ENCODE measurements around the gene PHF21B. TPM values are rescaled to one million over a fixed set of nuclear protein-coding genes. Genes with fewer than 3 reads are reported as not detected.

PHF21B gene
- total RNA-seq, 1 experiment from 2014 or later: 4.5 TPM

GRCh38 chr22:44971651-44972362 is 38.0 kb downstream of the PHF21B start:
- DNase-seq (ENCODE audit: low read depth, low spot score) (no peak), ATAC-seq (no peak)
- no peaks in the 10 kb centered on the region for H3K4me1 ChIP-seq (ENCODE audit: control insufficient read depth, insufficient read depth, low read length)
- intact Hi-C loops (cut with micrococcal nuclease; ENCODE audit: unreplicated experiment) (no loop called here), in situ Hi-C loops (cut with HindIII; ENCODE audit: low pct_unique_long_range_greater_than_20kb, low sequenced_read_pairs) (no loop called here)
- no TSS peak for BruUV-seq (replicated peaks)
- no peak overlapping the region for H3K27ac ChIP-seq (ENCODE audit: low read length)
- no peak overlapping the region for H3K4me3 ChIP-seq (ENCODE audit: low read depth in 2 of 2, low read length in 2 of 2)
- ChIA-PET POLR2A (no interaction called here), CTCF (no interaction called here)
- no peaks in the 10 kb centered on the region for H3K9me3 ChIP-seq (ENCODE audit: control insufficient read depth, insufficient read depth, low read depth, low read length)
- no peaks in the 10 kb centered on the region for H3K27me3 ChIP-seq (ENCODE audit: control insufficient read depth, insufficient read depth, low read length)
- TF ChIP-seq CTCF (IDR thresholded peaks at IDR 0.05) (no peak), POLR2AphosphoS5 (IDR thresholded peaks at IDR 0.05; ENCODE audit: low read depth, low read length) (no peak), TCF7L2 (IDR thresholded peaks at IDR 0.05; ENCODE audit: low read depth, low read length) (no peak), SIN3A (IDR thresholded peaks at IDR 0.05; ENCODE audit: borderline replicate concordance, insufficient read depth, low read depth, low read length) (no peak)
- no peaks in the 10 kb centered on the region for H3K36me3 ChIP-seq (ENCODE audit: control insufficient read depth, insufficient read depth, low read length)

- no peak for ATAC-seq
- DNase-seq (ENCODE audit: low read depth, low spot score): no peak
- TF ChIP-seq TCF7L2 (IDR thresholded peaks at IDR 0.05; ENCODE audit: low read depth, low read length) (no peak), SIN3A (IDR thresholded peaks at IDR 0.05; ENCODE audit: borderline replicate concordance, insufficient read depth, low read depth, low read length) (no peak), POLR2AphosphoS5 (IDR thresholded peaks at IDR 0.05; ENCODE audit: low read depth, low read length) (no peak), CTCF (IDR thresholded peaks at IDR 0.05) (no peak), REST (IDR thresholded peaks at IDR 0.05; ENCODE audit: insufficient read depth in 1 of 2, low read depth in 2 of 2, low read length in 1 of 2) (no peak)
- ChIA-PET POLR2A (no interaction called here), CTCF (no interaction called here)
- intact Hi-C loops (cut with micrococcal nuclease; ENCODE audit: unreplicated experiment): no loop called here
- H3K27ac ChIP-seq (ENCODE audit: low read length): no peak overlapping the region
- no TSS peak for BruUV-seq (replicated peaks)
- no peaks in the 10 kb centered on the region for H3K36me3 ChIP-seq (ENCODE audit: control insufficient read depth, insufficient read depth, low read length)
- in situ Hi-C loops (cut with HindIII; ENCODE audit: low pct_unique_long_range_greater_than_20kb, low sequenced_read_pairs): no loop called here
- H3K27me3 ChIP-seq (ENCODE audit: control insufficient read depth, insufficient read depth, low read length): no peaks in the 10 kb centered on the region
- H3K4me3 ChIP-seq (ENCODE audit: low read depth in 2 of 2, low read length in 2 of 2): no peak overlapping the region
- no peaks in the 10 kb centered on the region for H3K9me3 ChIP-seq (ENCODE audit: control insufficient read depth, insufficient read depth, low read depth, low read length)
- H3K4me1 ChIP-seq (ENCODE audit: control insufficient read depth, insufficient read depth, low read length): no peaks in the 10 kb centered on the region
Observed at GRCh38 chr22:44970291-44970690, 39.5 kb downstream of the PHF21B start.
